K562 (cell line): ENCODE results near the gene JUN. TPM values are rescaled to one million over a fixed set of nuclear protein-coding genes. Genes with fewer than 3 reads are reported as not detected.

Source experiments
- CHD1 ChIP-seq: fragments of 200-600 bp; sonication (generic); IDR thresholded peaks from one replicate; pipeline ENCODE4 v1.6.1; 2012; ENCODE audit warnings: mild to moderate bottlenecking, moderate library complexity, low read length, inconsistent platforms
- CTCF ChIP-seq, 3 experiments: IDR thresholded peaks in 2 of 3; conservative IDR thresholded peaks in 1 of 3; 2 replicates each; pipeline ENCODE4 v1.5.1; 2011 to 2012; ENCODE audit warnings: low read length in 3 of 3, mild to moderate bottlenecking in 3 of 3, control low read depth in 2 of 3, improper control_type of control experiment in 1 of 3, inconsistent platforms in 1 of 3, low read depth in 1 of 3, mixed read lengths in 1 of 3, moderate library complexity in 1 of 3; ENCODE audit not compliant: insufficient read depth in 2 of 3
- E4F1 ChIP-seq: fragments of 250-450 bp; sonication (Bioruptor Pico); IDR thresholded peaks from 2 replicates; pipeline ENCODE4 v1.5.0; 2021; ENCODE audit warnings: mild to moderate bottlenecking, borderline replicate concordance
- ELK3 ChIP-seq: fragments of 450-650 bp; formaldehyde crosslinking; IDR thresholded peaks from 2 replicates; pipeline ENCODE4 v1.4.0; 2020; ENCODE audit warnings: mild to moderate bottlenecking
- GABPA ChIP-seq: fragments of 200-800 bp; sonication (Bioruptor generic); conservative IDR thresholded peaks from 2 replicates; pipeline ENCODE4 v1.6.1; 2016; ENCODE audit warnings: low read depth, missing genetic modification characterization, missing compliant biosample characterization
- HDAC6 ChIP-seq: IDR thresholded peaks from 2 replicates; pipeline ENCODE4 v1.6.1; 2012; ENCODE audit warnings: low read depth, mild to moderate bottlenecking, control low read depth, inconsistent platforms, low read length, moderate library complexity
- MAZ ChIP-seq, 2 experiments: fragments of 450-650 bp in 1 of 2; sonication (generic) in 1 of 2; formaldehyde crosslinking; IDR thresholded peaks in 1 of 2; conservative IDR thresholded peaks in 1 of 2; 2 replicates each; pipeline versions ENCODE4 v1.4.0 to v1.5.0; 2020; ENCODE audit warnings: mild to moderate bottlenecking in 1 of 2, missing genetic modification reagents in 1 of 2
- MXD1 ChIP-seq: fragments of 250-450 bp; sonication (Bioruptor Pico); IDR thresholded peaks from 2 replicates; pipeline ENCODE4 v1.8.0; 2021; ENCODE audit warnings: borderline replicate concordance, mild to moderate bottlenecking, moderate library complexity; ENCODE audit not compliant: poor library complexity, severe bottlenecking
- NCOA1 ChIP-seq: fragments of 450-650 bp; IDR thresholded peaks from 2 replicates; pipeline ENCODE4 v1.6.1; 2016; ENCODE audit warnings: low read depth
- NFYB ChIP-seq: IDR thresholded peaks from 2 replicates; pipeline ENCODE4 v1.6.1; 2011; ENCODE audit warnings: mild to moderate bottlenecking, moderate library complexity; ENCODE audit not compliant: insufficient read length; ENCODE audit errors: extremely low read depth
- RERE ChIP-seq: sonication (generic); formaldehyde crosslinking; IDR thresholded peaks from 2 replicates; pipeline ENCODE4 v1.8.0; 2023; ENCODE audit warnings: missing genetic modification reagents, mild to moderate bottlenecking, borderline replicate concordance
- ZNF121 ChIP-seq: sonication (generic); formaldehyde crosslinking; conservative IDR thresholded peaks from 2 replicates; pipeline ENCODE4 v1.8.0; 2022; ENCODE audit warnings: missing genetic modification reagents
- polyA plus RNA-seq, 8 experiments: library from polyadenylated mRNA; depleted of rRNA in 4 of 8; stranded (reverse) in 5 of 8; unstranded in 3 of 8; fragments of >200 nt; fragmentation: Nextera tagmentation in 2 of 8; fragmentation: Illumina TruSeq in 1 of 8; extraction: Ambion mirVana in 2 of 8; extraction: Trizol in 1 of 8; gene quantifications; 2 replicates each; pipeline versions ENCODE4 v1.2.1 to v1.2.3, GENCODE V29; 2011 to 2014; ENCODE audit warnings: inconsistent platforms in 1 of 8, missing spikeins in 1 of 8
- total RNA-seq, 7 experiments: library from RNA; depleted of rRNA in 6 of 7; stranded (reverse); fragments of >200 nt in 6 of 7; fragmentation: Illumina TruSeq in 2 of 7; extraction: Trizol in 2 of 7; gene quantifications; 2 replicates each; pipeline versions ENCODE4 v1.2.1 to v1.2.3, GENCODE V29; 2011 to 2021; ENCODE audit warnings: low replicate concordance in 1 of 7

Gene JUN
- total and polyA plus RNA-seq, 9 of the 15 experiments (the other 6 are each of a cell fraction or from before 2014, with no cell fraction given), result 0.32 to 23.4 (median 4.0) TPM

- no peak; a peak in 1 of 6 replicates for TF ChIP-seq CTCF (IDR thresholded peaks at IDR 0.05 in 2 of 3, conservative IDR thresholded peaks at IDR 0.05 in 1 of 3; ENCODE audit: insufficient read depth in 2 of 3, low read depth in 1 of 3, low read length in 3 of 3)
- no peak for TF ChIP-seq ZNF121
- no peak for TF ChIP-seq MXD1 (CRISPR knock-in tag)
- no peak for TF ChIP-seq NFYB
- no peak for TF ChIP-seq MAZ (CRISPR knock-in tag; conservative IDR thresholded peaks at IDR 0.05 in 1 of 2, IDR thresholded peaks at IDR 0.05 in 1 of 2)
- no peak for TF ChIP-seq HDAC6
- no peak for TF ChIP-seq ELK3
- TF ChIP-seq GABPA (tag), result no peak
- TF ChIP-seq E4F1 (CRISPR knock-in tag), result no peak
- TF ChIP-seq RERE, result no peak
- peak; percentile 36 for TF ChIP-seq CHD1
- no peak for TF ChIP-seq NCOA1
Observed at GRCh38 chr1:58783090-58783992, 506 bp downstream of the JUN start (continued).
